ENCODE measurements around the gene ERCC2.

DNA sequence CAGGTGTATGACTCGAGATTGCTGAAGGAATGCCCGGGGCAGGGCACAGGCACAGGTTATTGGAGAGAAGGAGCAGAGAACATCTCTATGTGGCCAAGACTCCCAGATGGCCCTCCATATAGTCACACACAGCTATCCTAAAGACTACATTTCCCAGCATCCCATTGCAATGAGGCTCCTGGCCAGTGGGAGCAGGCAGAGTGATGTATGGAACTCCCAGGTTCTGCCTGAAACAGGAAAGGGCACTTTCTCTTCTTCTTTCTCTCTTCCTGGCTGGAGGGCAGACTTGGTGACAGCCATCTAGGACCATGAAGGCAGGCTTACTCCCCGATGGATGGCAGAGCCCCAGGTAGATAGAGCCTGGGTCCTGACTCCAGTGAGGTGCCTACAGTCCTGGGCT is 21.0 kb upstream of the ERCC2 start:
- TF ChIP-seq, protein P1, sequence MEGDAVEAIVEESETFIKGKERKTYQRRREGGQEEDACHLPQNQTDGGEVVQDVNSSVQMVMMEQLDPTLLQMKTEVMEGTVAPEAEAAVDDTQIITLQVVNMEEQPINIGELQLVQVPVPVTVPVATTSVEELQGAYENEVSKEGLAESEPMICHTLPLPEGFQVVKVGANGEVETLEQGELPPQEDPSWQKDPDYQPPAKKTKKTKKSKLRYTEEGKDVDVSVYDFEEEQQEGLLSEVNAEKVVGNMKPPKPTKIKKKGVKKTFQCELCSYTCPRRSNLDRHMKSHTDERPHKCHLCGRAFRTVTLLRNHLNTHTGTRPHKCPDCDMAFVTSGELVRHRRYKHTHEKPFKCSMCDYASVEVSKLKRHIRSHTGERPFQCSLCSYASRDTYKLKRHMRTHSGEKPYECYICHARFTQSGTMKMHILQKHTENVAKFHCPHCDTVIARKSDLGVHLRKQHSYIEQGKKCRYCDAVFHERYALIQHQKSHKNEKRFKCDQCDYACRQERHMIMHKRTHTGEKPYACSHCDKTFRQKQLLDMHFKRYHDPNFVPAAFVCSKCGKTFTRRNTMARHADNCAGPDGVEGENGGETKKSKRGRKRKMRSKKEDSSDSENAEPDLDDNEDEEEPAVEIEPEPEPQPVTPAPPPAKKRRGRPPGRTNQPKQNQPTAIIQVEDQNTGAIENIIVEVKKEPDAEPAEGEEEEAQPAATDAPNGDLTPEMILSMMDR (IDR thresholded peaks at IDR 0.05) = no peak
- no peak for TF ChIP-seq EP300 (IDR thresholded peaks at IDR 0.05)
- no peak for TF ChIP-seq POLR2A (IDR thresholded peaks at IDR 0.05)

Data from upper lobe of left lung (tissue), 4 donors.